GM23248 (cell line): ENCODE data around the gene TYW1.

ENCODE experiments used
- EZH2 ChIP-seq: fragments of 200-600 bp; sonication (generic); IDR thresholded peaks from 2 replicates; pipeline ENCODE4 v1.6.1; 2018; ENCODE audit warnings: antibody characterized with exemption, mild to moderate bottlenecking; ENCODE audit not compliant: insufficient read depth, poor library complexity, severe bottlenecking
- EZH2phosphoT487 ChIP-seq: fragments of 200-600 bp; sonication (generic); IDR thresholded peaks from 2 replicates; pipeline ENCODE4 v1.6.1; 2018; ENCODE audit warnings: antibody characterized with exemption, moderate library complexity, mild to moderate bottlenecking, low read depth; ENCODE audit not compliant: insufficient read depth

- no peak for TF ChIP-seq EZH2phosphoT487
- TF ChIP-seq EZH2, result no peak
Measured at GRCh38 chr7:66974986-66975590, 21.5 kb upstream of the TYW1 start.
